ENCODE results near the gene KY. TPM values are rescaled to one million over a fixed set of nuclear protein-coding genes. Genes with fewer than 3 reads are reported as not detected.

Gene KY
- total RNA-seq, 1 donor from 2014 or later: not detected

DNA sequence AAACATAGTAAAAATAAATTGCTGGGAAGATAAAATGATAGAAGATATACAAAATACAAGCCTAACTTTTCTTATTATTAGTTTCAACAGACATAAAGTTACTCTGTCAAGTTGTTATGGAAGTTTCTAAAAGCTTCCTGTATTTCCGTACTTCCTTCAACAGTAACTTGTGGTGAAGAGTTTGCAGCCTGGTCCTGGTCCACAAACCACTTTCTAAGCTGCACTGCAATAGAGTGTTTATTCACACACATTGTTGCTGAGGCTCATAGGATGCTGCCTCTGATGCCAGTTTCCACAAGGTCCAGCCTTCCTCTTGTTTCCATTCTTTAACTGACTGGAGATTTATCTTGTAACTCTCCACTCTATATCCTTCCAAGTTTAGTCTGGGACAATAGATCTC is 39.4 kb upstream of the KY start:
- Mint-ChIP-seq H3K36me3 (ENCODE audit: unreplicated experiment) (no peaks in the 10 kb centered on the region), H3K4me1 (ENCODE audit: unreplicated experiment) (no peaks in the 10 kb centered on the region), H3K4me3 (ENCODE audit: unreplicated experiment) (no peak overlapping the region), H3K9me3 (ENCODE audit: unreplicated experiment) (no peaks in the 10 kb centered on the region), H3K27ac (ENCODE audit: unreplicated experiment) (no peak overlapping the region), H3K27me3 (ENCODE audit: unreplicated experiment) (peaks cover 9% of the 10 kb centered on the region)
- TF ChIP-seq, protein P1, sequence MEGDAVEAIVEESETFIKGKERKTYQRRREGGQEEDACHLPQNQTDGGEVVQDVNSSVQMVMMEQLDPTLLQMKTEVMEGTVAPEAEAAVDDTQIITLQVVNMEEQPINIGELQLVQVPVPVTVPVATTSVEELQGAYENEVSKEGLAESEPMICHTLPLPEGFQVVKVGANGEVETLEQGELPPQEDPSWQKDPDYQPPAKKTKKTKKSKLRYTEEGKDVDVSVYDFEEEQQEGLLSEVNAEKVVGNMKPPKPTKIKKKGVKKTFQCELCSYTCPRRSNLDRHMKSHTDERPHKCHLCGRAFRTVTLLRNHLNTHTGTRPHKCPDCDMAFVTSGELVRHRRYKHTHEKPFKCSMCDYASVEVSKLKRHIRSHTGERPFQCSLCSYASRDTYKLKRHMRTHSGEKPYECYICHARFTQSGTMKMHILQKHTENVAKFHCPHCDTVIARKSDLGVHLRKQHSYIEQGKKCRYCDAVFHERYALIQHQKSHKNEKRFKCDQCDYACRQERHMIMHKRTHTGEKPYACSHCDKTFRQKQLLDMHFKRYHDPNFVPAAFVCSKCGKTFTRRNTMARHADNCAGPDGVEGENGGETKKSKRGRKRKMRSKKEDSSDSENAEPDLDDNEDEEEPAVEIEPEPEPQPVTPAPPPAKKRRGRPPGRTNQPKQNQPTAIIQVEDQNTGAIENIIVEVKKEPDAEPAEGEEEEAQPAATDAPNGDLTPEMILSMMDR (IDR thresholded peaks at IDR 0.05): no peak
- no peak for DNase-seq (ENCODE audit: extremely low spot score, unreplicated experiment)

- H3K36me3 Mint-ChIP-seq (ENCODE audit: unreplicated experiment): no peaks in the 10 kb centered on the region
Observed at GRCh38 chr3:134687642-134688041, 36.8 kb upstream of the KY start.

DNA sequence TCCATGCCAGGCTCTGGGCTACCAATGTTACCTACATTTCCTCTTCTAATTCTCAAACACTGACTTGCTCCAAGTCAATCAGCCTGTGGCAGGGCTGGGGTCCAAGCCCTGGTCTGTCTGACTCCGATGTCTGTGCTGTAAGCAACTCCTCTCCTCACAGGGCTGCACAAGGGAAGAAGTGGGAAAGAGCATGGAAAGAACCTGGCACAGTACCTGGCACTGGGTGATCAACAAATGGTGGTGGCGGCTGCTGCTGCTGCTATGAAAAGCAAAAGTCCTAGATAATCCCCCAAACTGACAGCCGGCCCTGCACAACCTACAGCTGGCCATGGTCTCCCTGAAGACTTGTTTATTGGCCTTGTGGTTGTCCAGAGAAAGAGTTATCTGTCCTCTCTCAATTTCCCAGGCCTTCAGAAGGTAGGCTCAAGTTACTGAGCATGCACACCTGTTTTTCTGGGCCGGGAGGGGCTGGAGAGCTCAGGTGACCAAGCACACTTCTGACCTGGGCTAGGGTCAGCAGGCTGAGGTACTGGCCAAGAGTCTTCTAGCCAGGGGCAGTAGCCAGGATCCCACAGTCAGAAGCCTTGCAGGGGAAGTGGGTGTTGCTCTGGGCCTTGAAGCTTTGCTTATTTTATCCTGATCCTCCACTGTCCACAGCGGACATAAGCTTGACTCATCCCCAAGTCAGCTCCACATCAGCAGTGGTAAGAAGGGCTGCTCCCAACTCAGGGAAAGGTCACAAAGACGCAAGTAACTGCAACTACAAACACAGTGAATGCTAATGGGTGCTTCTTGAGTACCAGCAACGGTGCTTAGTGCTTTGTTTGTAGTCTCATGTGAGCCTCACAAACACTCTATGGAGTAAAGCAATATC is 35.3 kb upstream of the KY start:
- peaks cover 11% of the 10 kb centered on the region for H3K27me3 Mint-ChIP-seq (ENCODE audit: unreplicated experiment)

More at GRCh38 chr3:134687642-134688041, 36.8 kb upstream of the KY start:
- Mint-ChIP-seq H3K4me1 (ENCODE audit: unreplicated experiment) (no peaks in the 10 kb centered on the region), H3K27me3 (ENCODE audit: unreplicated experiment) (peaks cover 7% of the 10 kb centered on the region), H3K9me3 (ENCODE audit: unreplicated experiment) (no peaks in the 10 kb centered on the region), H3K4me3 (ENCODE audit: unreplicated experiment) (no peak overlapping the region), H3K27ac (ENCODE audit: unreplicated experiment) (no peak overlapping the region)
- DNase-seq (ENCODE audit: extremely low spot score, unreplicated experiment): no peak
- TF ChIP-seq, protein P1 (IDR thresholded peaks at IDR 0.05): no peak

DNA sequence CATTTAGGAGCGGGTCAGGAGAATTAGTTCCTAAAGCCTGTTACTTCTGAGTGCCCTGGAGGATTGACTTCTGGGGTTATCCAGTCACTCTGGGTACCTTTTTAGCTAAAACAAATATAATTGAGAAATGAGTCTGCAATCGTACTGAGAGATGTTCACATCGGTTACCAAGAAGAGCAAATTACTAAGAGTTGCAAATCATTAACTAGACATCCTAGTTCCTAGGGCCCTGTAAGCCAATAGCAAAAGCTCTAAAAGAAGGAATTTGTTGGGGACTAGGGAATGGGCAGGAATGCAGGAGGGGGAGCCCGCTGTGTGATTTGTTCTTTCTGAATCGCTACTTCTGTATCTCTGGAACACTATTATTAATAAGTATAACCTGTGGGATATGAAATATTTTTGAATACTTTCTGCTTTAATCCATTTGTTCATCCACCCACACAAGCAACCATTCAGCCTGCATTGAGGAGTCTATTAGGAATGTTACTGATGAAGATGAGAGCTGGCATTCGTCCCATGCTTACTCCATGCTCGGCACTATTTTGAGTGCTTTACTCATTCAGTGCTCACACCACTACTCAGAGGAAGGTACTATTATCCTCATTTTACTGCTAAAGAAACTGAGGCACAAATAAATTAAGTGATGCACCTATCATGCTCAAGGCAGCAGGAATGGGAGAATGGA is 31.5 kb upstream of the KY start:
- DNase-seq (ENCODE audit: extremely low spot score, unreplicated experiment): no peak
- H3K4me3 Mint-ChIP-seq (ENCODE audit: unreplicated experiment): no peak overlapping the region

More for the DNA sequence above, 35.3 kb upstream of the KY start:
- no peak overlapping the region for H3K4me3 Mint-ChIP-seq (ENCODE audit: unreplicated experiment)
- H3K27ac Mint-ChIP-seq (ENCODE audit: unreplicated experiment): no peak overlapping the region
- no peaks in the 10 kb centered on the region for H3K36me3 Mint-ChIP-seq (ENCODE audit: unreplicated experiment)
- no peaks in the 10 kb centered on the region for H3K4me1 Mint-ChIP-seq (ENCODE audit: unreplicated experiment)
- TF ChIP-seq, protein P1 (IDR thresholded peaks at IDR 0.05): no peak
- no peak for DNase-seq (ENCODE audit: extremely low spot score, unreplicated experiment)
- no peaks in the 10 kb centered on the region for H3K9me3 Mint-ChIP-seq (ENCODE audit: unreplicated experiment)

More for the DNA sequence above, 31.5 kb upstream of the KY start:
- H3K36me3 Mint-ChIP-seq (ENCODE audit: unreplicated experiment): no peaks in the 10 kb centered on the region
- TF ChIP-seq, protein P1 (IDR thresholded peaks at IDR 0.05): no peak
- peaks cover 6% of the 10 kb centered on the region for H3K27me3 Mint-ChIP-seq (ENCODE audit: unreplicated experiment)
- no peak overlapping the region for H3K27ac Mint-ChIP-seq (ENCODE audit: unreplicated experiment)
- no peaks in the 10 kb centered on the region for H3K4me1 Mint-ChIP-seq (ENCODE audit: unreplicated experiment)
- H3K9me3 Mint-ChIP-seq (ENCODE audit: unreplicated experiment): no peaks in the 10 kb centered on the region

All from osteocyte (in vitro differentiated cells).